ENCODE measurements around the gene AVEN.

AVEN gene

GRCh38 chr15:33844186-33844585, 194.8 kb downstream of the AVEN start:
- H4K8ac ChIP-seq (ENCODE audit: low read depth, low read length): no peak overlapping the region
- WGBS (ENCODE audit: extremely low coverage, insufficient coverage, low lambda C conversion rate): no CpG with 5 or more reads among the region's 4 CpGs
- H3K56ac ChIP-seq (ENCODE audit: low read length): no peak overlapping the region
- no peaks in the 10 kb centered on the region for H3K27me3 ChIP-seq (ENCODE audit: insufficient read depth, low read length, poor library complexity)
- no peaks in the 10 kb centered on the region for H3K36me3 ChIP-seq (ENCODE audit: control insufficient read depth, insufficient read depth, low read length)
- no peak overlapping the region for H3K23ac ChIP-seq (ENCODE audit: low read length)
- H3K4ac ChIP-seq (ENCODE audit: low read depth, low read length): no peak overlapping the region
- no peak overlapping the region for H3K18ac ChIP-seq (ENCODE audit: low read length)
- H3K4me2 ChIP-seq (ENCODE audit: low read length): no peak overlapping the region
- no peak overlapping the region for H3K27ac ChIP-seq (ENCODE audit: low read depth, low read length)
- H3K4me3 ChIP-seq (ENCODE audit: low read length): no peak overlapping the region
- no peak overlapping the region for H2AK5ac ChIP-seq (ENCODE audit: low read length)
- no peak overlapping the region for H2BK5ac ChIP-seq (ENCODE audit: low read length)
- no peaks in the 10 kb centered on the region for H3K4me1 ChIP-seq (ENCODE audit: control insufficient read depth, low read depth, low read length)
- H3K79me2 ChIP-seq (ENCODE audit: control insufficient read depth, insufficient read depth, low read length): no peaks in the 10 kb centered on the region
- H2BK120ac ChIP-seq (ENCODE audit: low read depth, low read length): no peak overlapping the region
- H4K5ac ChIP-seq (ENCODE audit: low read length): no peak overlapping the region
- no peak for DNase-seq
- no peaks in the 10 kb centered on the region for H3K79me1 ChIP-seq (ENCODE audit: low read length)
- H3K9ac ChIP-seq (ENCODE audit: low read length): no peak overlapping the region
- no peak overlapping the region for H2BK15ac ChIP-seq (replicated peaks; ENCODE audit: low read depth)

- Histone ChIP-seq H3K4me3 (ENCODE audit: low read length) (no peak overlapping the region), H3K27me3 (ENCODE audit: insufficient read depth, low read length, poor library complexity) (no peaks in the 10 kb centered on the region), H3K4ac (ENCODE audit: low read depth, low read length) (no peak overlapping the region), H3K4me2 (ENCODE audit: low read length) (no peak overlapping the region), H3K4me1 (ENCODE audit: control insufficient read depth, low read depth, low read length) (peaks cover under 1% of the 10 kb centered on the region), H3K79me2 (ENCODE audit: control insufficient read depth, insufficient read depth, low read length) (no peaks in the 10 kb centered on the region), H3K36me3 (ENCODE audit: control insufficient read depth, insufficient read depth, low read length) (no peaks in the 10 kb centered on the region), H4K5ac (ENCODE audit: low read length) (no peak overlapping the region), H4K8ac (ENCODE audit: low read depth, low read length) (no peak overlapping the region), H2AK5ac (ENCODE audit: low read length) (no peak overlapping the region), H2BK15ac (replicated peaks; ENCODE audit: low read depth) (no peak overlapping the region), H2BK5ac (ENCODE audit: low read length) (no peak overlapping the region), H3K9ac (ENCODE audit: low read length) (no peak overlapping the region), H3K18ac (ENCODE audit: low read length) (no peak overlapping the region), H3K27ac (ENCODE audit: low read depth, low read length) (no peak overlapping the region), H2BK120ac (ENCODE audit: low read depth, low read length) (no peak overlapping the region), H3K56ac (ENCODE audit: low read length) (no peak overlapping the region), H3K79me1 (ENCODE audit: low read length) (no peaks in the 10 kb centered on the region), H3K23ac (ENCODE audit: low read length) (no peak overlapping the region)
- no CpG with 5 or more reads among the region's 3 CpGs for WGBS (ENCODE audit: extremely low coverage, insufficient coverage, low lambda C conversion rate)
- no peak for DNase-seq
These were observed 198.4 kb downstream of the AVEN start for GRCh38 chr15:33840615-33841014.

- no CpG with 5 or more reads among the region's 2 CpGs for WGBS (ENCODE audit: extremely low coverage, insufficient coverage, low lambda C conversion rate)
- no peak overlapping the region for H2BK120ac ChIP-seq (ENCODE audit: low read depth, low read length)
- H2AK5ac ChIP-seq (ENCODE audit: low read length): no peak overlapping the region
These were observed 199.5 kb downstream of the AVEN start for GRCh38 chr15:33839540-33839939.

GRCh38 chr15:33837294-33837693, 201.7 kb downstream of the AVEN start:
- DNase-seq: no peak
- Histone ChIP-seq H3K23ac (ENCODE audit: low read length) (no peak overlapping the region), H2BK15ac (replicated peaks; ENCODE audit: low read depth) (no peak overlapping the region), H3K4me3 (ENCODE audit: low read length) (no peak overlapping the region), H3K27me3 (ENCODE audit: insufficient read depth, low read length, poor library complexity) (no peaks in the 10 kb centered on the region), H3K4me2 (ENCODE audit: low read length) (no peak overlapping the region), H2AK5ac (ENCODE audit: low read length) (no peak overlapping the region), H4K8ac (ENCODE audit: low read depth, low read length) (no peak overlapping the region), H2BK5ac (ENCODE audit: low read length) (no peak overlapping the region), H3K4ac (ENCODE audit: low read depth, low read length) (no peak overlapping the region), H3K9ac (ENCODE audit: low read length) (no peak overlapping the region), H4K5ac (ENCODE audit: low read length) (no peak overlapping the region), H3K56ac (ENCODE audit: low read length) (no peak overlapping the region), H3K36me3 (ENCODE audit: control insufficient read depth, insufficient read depth, low read length) (no peaks in the 10 kb centered on the region), H3K4me1 (ENCODE audit: control insufficient read depth, low read depth, low read length) (peaks cover 6% of the 10 kb centered on the region), H3K79me2 (ENCODE audit: control insufficient read depth, insufficient read depth, low read length) (no peaks in the 10 kb centered on the region), H2BK120ac (ENCODE audit: low read depth, low read length) (no peak overlapping the region), H3K18ac (ENCODE audit: low read length) (no peak overlapping the region), H3K79me1 (ENCODE audit: low read length) (no peaks in the 10 kb centered on the region), H3K27ac (ENCODE audit: low read depth, low read length) (no peak overlapping the region)
- no CpG with 5 or more reads among the region's 1 CpG for whole genome bisulfite sequencing (ENCODE audit: extremely low coverage, insufficient coverage, low lambda C conversion rate)

More at GRCh38 chr15:33839540-33839939, 199.5 kb downstream of the AVEN start:
- H3K4ac ChIP-seq (ENCODE audit: low read depth, low read length): no peak overlapping the region
- H3K4me2 ChIP-seq (ENCODE audit: low read length): no peak overlapping the region
- peaks cover 6% of the 10 kb centered on the region for H3K4me1 ChIP-seq (ENCODE audit: control insufficient read depth, low read depth, low read length)
- H3K27me3 ChIP-seq (ENCODE audit: insufficient read depth, low read length, poor library complexity): no peaks in the 10 kb centered on the region
- no peak overlapping the region for H2BK15ac ChIP-seq (replicated peaks; ENCODE audit: low read depth)
- H2BK5ac ChIP-seq (ENCODE audit: low read length): no peak overlapping the region
- H3K4me3 ChIP-seq (ENCODE audit: low read length): no peak overlapping the region
- no peak overlapping the region for H4K5ac ChIP-seq (ENCODE audit: low read length)
- H3K27ac ChIP-seq (ENCODE audit: low read depth, low read length): no peak overlapping the region
- no peak overlapping the region for H3K56ac ChIP-seq (ENCODE audit: low read length)
- H3K18ac ChIP-seq (ENCODE audit: low read length): no peak overlapping the region
- H3K79me1 ChIP-seq (ENCODE audit: low read length): no peaks in the 10 kb centered on the region
- H3K9ac ChIP-seq (ENCODE audit: low read length): no peak overlapping the region
- H4K8ac ChIP-seq (ENCODE audit: low read depth, low read length): no peak overlapping the region
- no peaks in the 10 kb centered on the region for H3K36me3 ChIP-seq (ENCODE audit: control insufficient read depth, insufficient read depth, low read length)
- no peak for DNase-seq
- no peaks in the 10 kb centered on the region for H3K79me2 ChIP-seq (ENCODE audit: control insufficient read depth, insufficient read depth, low read length)
- H3K23ac ChIP-seq (ENCODE audit: low read length): no peak overlapping the region

- DNase-seq: peak; percentile 87
- Histone ChIP-seq H2BK120ac (ENCODE audit: low read depth, low read length) (no peak overlapping the region), H3K18ac (ENCODE audit: low read length) (no peak overlapping the region), H3K56ac (ENCODE audit: low read length) (no peak overlapping the region), H3K4me2 (ENCODE audit: low read length) (no peak overlapping the region), H2AK5ac (ENCODE audit: low read length) (no peak overlapping the region), H3K27me3 (ENCODE audit: insufficient read depth, low read length, poor library complexity) (no peaks in the 10 kb centered on the region), H2BK15ac (replicated peaks; ENCODE audit: low read depth) (no peak overlapping the region), H3K4me3 (ENCODE audit: low read length) (no peak overlapping the region), H4K8ac (ENCODE audit: low read depth, low read length) (no peak overlapping the region), H3K79me2 (ENCODE audit: control insufficient read depth, insufficient read depth, low read length) (no peaks in the 10 kb centered on the region), H3K79me1 (ENCODE audit: low read length) (no peaks in the 10 kb centered on the region), H3K36me3 (ENCODE audit: control insufficient read depth, insufficient read depth, low read length) (no peaks in the 10 kb centered on the region), H3K4ac (ENCODE audit: low read depth, low read length) (no peak overlapping the region), H2BK5ac (ENCODE audit: low read length) (no peak overlapping the region), H3K23ac (ENCODE audit: low read length) (no peak overlapping the region), H4K5ac (ENCODE audit: low read length) (no peak overlapping the region), H3K9ac (ENCODE audit: low read length) (no peak overlapping the region), H3K4me1 (ENCODE audit: control insufficient read depth, low read depth, low read length) (peaks cover 6% of the 10 kb centered on the region), H3K27ac (ENCODE audit: low read depth, low read length) (no peak overlapping the region)
- no CpG with 5 or more reads among the region's 9 CpGs for WGBS (ENCODE audit: extremely low coverage, insufficient coverage, low lambda C conversion rate)
These were observed 203.9 kb downstream of the AVEN start for GRCh38 chr15:33834892-33835743.

- no CpG with 5 or more reads among the region's 7 CpGs for WGBS (ENCODE audit: extremely low coverage, insufficient coverage, low lambda C conversion rate)
- Histone ChIP-seq H3K27me3 (ENCODE audit: insufficient read depth, low read length, poor library complexity) (no peaks in the 10 kb centered on the region), H4K5ac (ENCODE audit: low read length) (no peak overlapping the region), H2BK120ac (ENCODE audit: low read depth, low read length) (no peak overlapping the region), H3K36me3 (ENCODE audit: control insufficient read depth, insufficient read depth, low read length) (no peaks in the 10 kb centered on the region), H3K79me2 (ENCODE audit: control insufficient read depth, insufficient read depth, low read length) (no peaks in the 10 kb centered on the region), H4K8ac (ENCODE audit: low read depth, low read length) (no peak overlapping the region), H3K27ac (ENCODE audit: low read depth, low read length) (no peak overlapping the region), H3K4me2 (ENCODE audit: low read length) (no peak overlapping the region), H3K18ac (ENCODE audit: low read length) (no peak overlapping the region), H3K23ac (ENCODE audit: low read length) (no peak overlapping the region), H3K4me3 (ENCODE audit: low read length) (no peak overlapping the region), H3K9ac (ENCODE audit: low read length) (no peak overlapping the region), H3K4me1 (ENCODE audit: control insufficient read depth, low read depth, low read length) (peaks cover 6% of the 10 kb centered on the region), H3K4ac (ENCODE audit: low read depth, low read length) (no peak overlapping the region), H2AK5ac (ENCODE audit: low read length) (no peak overlapping the region), H2BK5ac (ENCODE audit: low read length) (no peak overlapping the region), H3K79me1 (ENCODE audit: low read length) (no peaks in the 10 kb centered on the region), H2BK15ac (replicated peaks; ENCODE audit: low read depth) (no peak overlapping the region), H3K56ac (ENCODE audit: low read length) (no peak overlapping the region)
- DNase-seq: no peak
These were observed 207.4 kb downstream of the AVEN start for GRCh38 chr15:33831646-33832045.

All from mesendoderm (in vitro differentiated cells).